HCT116 (cell line): ENCODE measurements around the gene MACC1. TPM values are rescaled to one million over a fixed set of nuclear protein-coding genes. Genes with fewer than 3 reads are reported as not detected.

Source experiments
- ATAC-seq: fragments of 200-7000 bp; cut with Tn5 transposase; 2 replicates; pipeline ENCODE4 v1.9.1; 2020; ENCODE audit warnings: mild to moderate bottlenecking, moderate library complexity
- BruUV-seq: library from RNA; stranded (reverse); fragments of 400-500 nt; replicated peaks from 2 replicates; lab custom pipeline; 2021; lab: Mats Ljungman, UMichigan
- CTCF ChIA-PET: fragments of 300-600 bp; sonication (Branson Sonifier 250); formaldehyde crosslinking; loops from one replicate; lab custom pipeline; 2021; ENCODE audit warnings: antibody characterized with exemption; lab: Charles Lee
- POLR2A ChIA-PET: fragments of 300-600, 350-600 bp; sonication (Branson Sonifier 250); formaldehyde crosslinking; loops from one replicate; lab custom pipeline; 2021; ENCODE audit warnings: antibody characterized with exemption; lab: Charles Lee
- RAD21 ChIA-PET, 2 experiments: fragments of 300-600 bp; sonication (Branson Sonifier 250); formaldehyde crosslinking; loops; one replicate each; lab custom pipeline; 2023; ENCODE audit warnings: low total read pairs in 2 of 2; ENCODE audit not compliant: uncharacterized antibody in 2 of 2, unreplicated experiment in 2 of 2, low non-redundant PET in 1 of 2; lab: Charles Lee
- DNase-seq: peaks from one replicate; pipeline ENCODE4 v3.0.0-alpha.2; 2010; ENCODE audit warnings: low read depth, low spot score
- H2AFZ ChIP-seq: fragments of 200-600 bp; shearing (Covaris generic), sonication (generic); 2 replicates; pipeline ENCODE4 v1.6.1; 2017; ENCODE audit warnings: low read depth, mixed run types, mixed read lengths, antibody characterized with exemption, low read length; ENCODE audit not compliant: poor library complexity, severe bottlenecking
- H3K27ac ChIP-seq: 2 replicates; pipeline ENCODE4 v1.5.1; 2012; ENCODE audit warnings: low read depth, low read length
- H3K27me3 ChIP-seq: fragments of 200-600 bp; sonication (generic); 2 replicates; pipeline ENCODE4 v1.6.1; 2016; ENCODE audit warnings: mixed run types, low read length, mixed read lengths; ENCODE audit not compliant: insufficient read depth
- H3K36me3 ChIP-seq, 2 experiments: fragments of 200-500 bp in 1 of 2; fragments of 200-600 bp in 1 of 2; sonication (Bioruptor generic) in 1 of 2; sonication (generic) in 1 of 2; 2 replicates each; pipeline versions ENCODE4 v1.5.1 to v1.6.1; 2014 to 2016; ENCODE audit warnings: low read length in 2 of 2, inconsistent platforms in 1 of 2, mixed read lengths in 1 of 2, mixed run types in 1 of 2; ENCODE audit not compliant: insufficient read depth in 2 of 2, control insufficient read depth in 1 of 2
- H3K4me1 ChIP-seq, 2 experiments: fragments of 200-600 bp in 1 of 2; sonication (generic) in 1 of 2; 2 replicates each; pipeline versions ENCODE4 v1.5.1 to v1.6.1; 2012 to 2017; ENCODE audit warnings: low read length in 2 of 2, inconsistent platforms in 1 of 2, mild to moderate bottlenecking in 1 of 2, mixed read lengths in 1 of 2, mixed run types in 1 of 2, moderate library complexity in 1 of 2; ENCODE audit not compliant: insufficient read depth in 2 of 2, control insufficient read depth in 1 of 2
- H3K4me2 ChIP-seq: fragments of 200-600 bp; sonication (generic); 2 replicates; pipeline ENCODE4 v1.6.1; 2017; ENCODE audit warnings: mixed run types, low read length, mixed read lengths
- H3K4me3 ChIP-seq, 2 experiments: fragments of 200-600 bp in 1 of 2; sonication (generic) in 1 of 2; replicated peaks in 1 of 2; 2 replicates each; pipeline ENCODE4 v1.5.1; 2011 to 2016; ENCODE audit warnings: low read length in 2 of 2, control low read depth in 1 of 2, low read depth in 1 of 2, mild to moderate bottlenecking in 1 of 2, mixed read lengths in 1 of 2, mixed run types in 1 of 2
- H3K79me2 ChIP-seq: fragments of 200-600 bp; sonication (generic); 2 replicates; pipeline ENCODE4 v1.6.1; 2017; ENCODE audit warnings: mild to moderate bottlenecking, mixed run types, low read length, moderate library complexity, mixed read lengths; ENCODE audit not compliant: insufficient read depth
- H3K9ac ChIP-seq: fragments of 200-600 bp; sonication (generic); 2 replicates; pipeline ENCODE4 v1.6.1; 2016; ENCODE audit warnings: low read length, mixed read lengths
- H3K9me2 ChIP-seq: fragments of 200-600 bp; sonication (generic), shearing (Covaris generic); 2 replicates; pipeline ENCODE4 v1.6.1; 2017; ENCODE audit warnings: mixed run types, mild to moderate bottlenecking, moderate library complexity; ENCODE audit not compliant: insufficient read depth
- H3K9me3 ChIP-seq, 2 experiments: fragments of 200-500 bp in 1 of 2; fragments of 200-600 bp in 1 of 2; sonication (Bioruptor generic) in 1 of 2; sonication (generic) in 1 of 2; 2 replicates each; pipeline ENCODE4 v1.6.1; 2014 to 2017; ENCODE audit warnings: low read length in 2 of 2, mixed read lengths in 2 of 2, inconsistent platforms in 1 of 2, low read depth in 1 of 2, mild to moderate bottlenecking in 1 of 2, mixed run types in 1 of 2, moderate library complexity in 1 of 2; ENCODE audit not compliant: control insufficient read depth in 1 of 2, insufficient read depth in 1 of 2
- H4K20me1 ChIP-seq: fragments of 200-600 bp; sonication (generic), shearing (Covaris generic); 2 replicates; pipeline ENCODE4 v1.6.1; 2017; ENCODE audit warnings: mixed run types, mild to moderate bottlenecking, moderate library complexity; ENCODE audit not compliant: insufficient read depth
- CBX3 ChIP-seq: IDR thresholded peaks from 2 replicates; pipeline ENCODE4 v1.6.1; 2012; ENCODE audit warnings: low read depth
- CEBPB ChIP-seq: IDR thresholded peaks from 2 replicates; pipeline ENCODE4 v1.6.1; 2012; ENCODE audit warnings: low read depth
- EGR1 ChIP-seq: IDR thresholded peaks from 2 replicates; pipeline ENCODE4 v1.6.1; 2012; ENCODE audit warnings: low read depth
- ELF1 ChIP-seq: IDR thresholded peaks from 2 replicates; pipeline ENCODE4 v1.6.1; 2012; ENCODE audit warnings: low read depth, borderline replicate concordance
- EZH2 ChIP-seq: fragments of 200-600 bp; sonication (generic); IDR thresholded peaks from 2 replicates; pipeline ENCODE4 v1.6.1; 2017; ENCODE audit warnings: antibody characterized with exemption, mixed run types
- EZH2phosphoT487 ChIP-seq: fragments of 200-600 bp; IDR thresholded peaks from 2 replicates; pipeline ENCODE4 v1.6.1; 2018; ENCODE audit warnings: antibody characterized with exemption, borderline replicate concordance
- FOSL1 ChIP-seq: IDR thresholded peaks from 2 replicates; pipeline ENCODE4 v1.6.1; 2012; ENCODE audit warnings: low read depth
- JUND ChIP-seq: IDR thresholded peaks from 2 replicates; pipeline ENCODE4 v1.6.1; 2012
- MAX ChIP-seq: IDR thresholded peaks from 2 replicates; pipeline ENCODE4 v1.6.1; 2012
- REST ChIP-seq: IDR thresholded peaks from 2 replicates; pipeline ENCODE4 v1.6.1; 2012; ENCODE audit warnings: low read depth
- SIN3A ChIP-seq: IDR thresholded peaks from 2 replicates; pipeline ENCODE4 v1.6.1; 2012; ENCODE audit warnings: low read depth
- SP1 ChIP-seq: IDR thresholded peaks from 2 replicates; pipeline ENCODE4 v1.6.1; 2012; ENCODE audit warnings: low read depth
- SRF ChIP-seq: IDR thresholded peaks from 2 replicates; pipeline ENCODE4 v1.6.1; 2012; ENCODE audit warnings: low read depth
- TCF7L2 ChIP-seq: IDR thresholded peaks from 2 replicates; pipeline ENCODE4 v1.7.0; 2011; ENCODE audit warnings: borderline replicate concordance, inconsistent platforms; ENCODE audit not compliant: insufficient read depth, insufficient read length; ENCODE audit errors: extremely low read depth
- YY1 ChIP-seq: IDR thresholded peaks from 2 replicates; pipeline ENCODE4 v1.6.1; 2011; ENCODE audit warnings: low read length, low read depth, moderate library complexity, mild to moderate bottlenecking; ENCODE audit not compliant: insufficient replicate concordance; ENCODE audit errors: extremely low read depth
- ZFX ChIP-seq: fragments of 450-650 bp; IDR thresholded peaks from 2 replicates; pipeline ENCODE4 v1.6.1; 2017
- intact Hi-C: fragments of 100-400 bp; cut with micrococcal nuclease; formaldehyde crosslinking; loops from 2 replicates; pipeline ENCODE4 v1.10.0; 2022
- total RNA-seq: library from RNA; stranded (reverse); gene quantifications from one replicate; pipeline ENCODE4 v1.2.1, GENCODE V29; 2021; ENCODE audit not compliant: unreplicated experiment
- TF ChIP-seq, protein P1 (sequence below): IDR thresholded peaks from 2 replicates; pipeline ENCODE4 v1.6.1; 2012

The MACC1 gene
- total RNA-seq, 1 experiment from 2014 or later = 9.8 TPM

DNA sequence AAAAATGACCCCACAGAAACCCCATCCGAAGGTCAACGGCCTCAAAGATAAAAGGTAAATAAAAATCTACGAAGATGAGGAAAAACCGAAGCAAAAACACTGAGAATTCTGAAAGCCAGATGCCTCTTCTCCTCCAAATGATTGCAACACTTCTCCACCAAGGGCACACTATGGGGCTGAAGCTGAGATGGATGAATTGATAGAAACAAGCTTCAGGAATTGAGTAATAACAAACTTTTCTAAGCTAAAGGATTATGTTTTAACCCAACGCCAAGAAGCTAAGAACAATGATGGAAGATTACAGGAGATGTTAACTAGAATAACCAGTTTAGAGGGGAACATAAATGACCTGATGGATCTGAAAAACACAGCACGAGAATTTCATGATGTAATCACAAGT lies 127.8 kb downstream of the MACC1 start:
- H3K4me2 ChIP-seq = no peak overlapping the region
- no peaks in the 10 kb centered on the region for H3K27me3 ChIP-seq
- H3K36me3 ChIP-seq = no peaks in the 10 kb centered on the region
- H3K79me2 ChIP-seq = no peaks in the 10 kb centered on the region
- TF ChIP-seq EZH2 = no peak
- no peak for DNase-seq
- intact Hi-C loops = no loop called here
- H3K9me3 ChIP-seq = no peaks in the 10 kb centered on the region
- no TSS peak for BruUV-seq
- POLR2A ChIA-PET = no interaction called here
- ATAC-seq = no peak
- no peak overlapping the region for H3K4me3 ChIP-seq
- CTCF ChIA-PET = no interaction called here
- H2AFZ ChIP-seq = no peak overlapping the region
- H3K9ac ChIP-seq = no peak overlapping the region
- RAD21 ChIA-PET = no interaction called here
- H3K27ac ChIP-seq = no peak overlapping the region
- no peaks in the 10 kb centered on the region for H4K20me1 ChIP-seq
- H3K4me1 ChIP-seq = no peaks in the 10 kb centered on the region
- H3K9me2 ChIP-seq = no peaks in the 10 kb centered on the region

- ATAC-seq = no peak
- H3K9me3 ChIP-seq = no peaks in the 10 kb centered on the region
- H3K4me3 ChIP-seq = no peak overlapping the region
- H3K9me2 ChIP-seq = no peaks in the 10 kb centered on the region
- no peak overlapping the region for H3K27ac ChIP-seq
- DNase-seq = no peak
- no peaks in the 10 kb centered on the region for H3K79me2 ChIP-seq
- ChIA-PET CTCF (no interaction called here), POLR2A (no interaction called here), RAD21 (no interaction called here)
- no peak overlapping the region for H3K4me2 ChIP-seq
- H3K36me3 ChIP-seq = no peaks in the 10 kb centered on the region
- no peak overlapping the region for H3K9ac ChIP-seq
- H3K27me3 ChIP-seq = no peaks in the 10 kb centered on the region
- H3K4me1 ChIP-seq = peaks cover 0 to 9% of the 10 kb centered on the region in 2 experiments; a peak in 2 of 4 replicates
- no peak overlapping the region for H2AFZ ChIP-seq
- no peaks in the 10 kb centered on the region for H4K20me1 ChIP-seq
- no TSS peak for BruUV-seq
- intact Hi-C loops = no loop called here
- TF ChIP-seq EZH2phosphoT487 (no peak), TCF7L2 (no peak), REST (no peak), ELF1 (no peak), SP1 (no peak), SRF (no peak), EGR1 (no peak), JUND (no peak), ZFX (no peak), YY1 (no peak), CEBPB (no peak), MAX (no peak), CBX3 (no peak), FOSL1 (no peak), EZH2 (no peak), SIN3A (no peak)
- TF ChIP-seq, protein P1, sequence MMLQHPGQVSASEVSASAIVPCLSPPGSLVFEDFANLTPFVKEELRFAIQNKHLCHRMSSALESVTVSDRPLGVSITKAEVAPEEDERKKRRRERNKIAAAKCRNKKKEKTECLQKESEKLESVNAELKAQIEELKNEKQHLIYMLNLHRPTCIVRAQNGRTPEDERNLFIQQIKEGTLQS = no peak
Observed at GRCh38 chr7:20085086-20085485, 132.1 kb downstream of the MACC1 start.
